ENCODE data around the gene TBC1D16. TPM values are rescaled to one million over a fixed set of nuclear protein-coding genes. Genes with fewer than 3 reads are reported as not detected.
A peak's percentile ranks its signal among the peaks of the same experiment; 100 is the strongest.

TBC1D16 gene
- total and polyA plus RNA-seq, 8 donors = 4.9 to 31.4 (median 19.7) TPM

DNA sequence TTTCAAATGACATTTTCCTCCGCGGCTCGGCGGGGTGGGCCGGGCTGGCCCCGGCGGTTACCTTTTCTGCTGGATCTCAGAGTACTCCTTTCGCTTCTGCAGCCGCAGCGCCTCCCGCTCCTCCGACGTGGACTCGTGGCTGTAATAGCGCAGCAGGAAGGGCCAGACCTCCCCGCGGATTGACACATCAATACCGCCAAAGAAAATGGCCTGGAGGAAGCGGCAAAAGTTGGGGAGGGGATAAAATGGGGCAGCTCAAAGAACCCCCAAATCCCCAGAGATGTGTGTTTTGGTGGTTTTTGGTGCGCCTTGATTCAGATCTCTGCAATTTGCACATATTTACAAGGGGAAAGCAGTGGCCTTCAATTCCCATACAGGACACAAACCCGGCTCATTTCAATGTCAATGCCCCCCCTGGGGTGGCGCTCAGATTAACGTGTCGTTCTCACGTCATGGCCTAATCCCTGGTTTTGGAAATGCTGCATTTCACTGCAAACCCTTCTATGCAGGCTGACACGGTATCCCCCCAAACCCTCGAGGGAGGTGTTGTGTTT lies 85.9 kb downstream of the TBC1D16 start:
- Histone ChIP-seq H3K36me3 (peaks cover 0 to 13% (median 0%) of the 10 kb centered on the region in 3 donors), H3K9me3 (no peaks in the 10 kb centered on the region), H3K27me3 (no peaks in the 10 kb centered on the region), H3K4me1 (peaks cover 33 to 37% (median 33%) of the 10 kb centered on the region in 3 donors), H3K27ac (no peak overlapping the region), H3K4me3 (no peak overlapping the region)
- intact Hi-C loops (cut with DNase I) = no loop called here
- WGBS, 2 donors = 82 to 84% methylated on average over 27 of the region's 27 CpGs
- TF ChIP-seq CTCF (IDR thresholded peaks at IDR 0.05) = no peak
- peak in 3 of 6 donors; percentile 9 to 50 (median 48) for DNase-seq
- no peak for FAIRE-seq
- no peak for ATAC-seq

DNA sequence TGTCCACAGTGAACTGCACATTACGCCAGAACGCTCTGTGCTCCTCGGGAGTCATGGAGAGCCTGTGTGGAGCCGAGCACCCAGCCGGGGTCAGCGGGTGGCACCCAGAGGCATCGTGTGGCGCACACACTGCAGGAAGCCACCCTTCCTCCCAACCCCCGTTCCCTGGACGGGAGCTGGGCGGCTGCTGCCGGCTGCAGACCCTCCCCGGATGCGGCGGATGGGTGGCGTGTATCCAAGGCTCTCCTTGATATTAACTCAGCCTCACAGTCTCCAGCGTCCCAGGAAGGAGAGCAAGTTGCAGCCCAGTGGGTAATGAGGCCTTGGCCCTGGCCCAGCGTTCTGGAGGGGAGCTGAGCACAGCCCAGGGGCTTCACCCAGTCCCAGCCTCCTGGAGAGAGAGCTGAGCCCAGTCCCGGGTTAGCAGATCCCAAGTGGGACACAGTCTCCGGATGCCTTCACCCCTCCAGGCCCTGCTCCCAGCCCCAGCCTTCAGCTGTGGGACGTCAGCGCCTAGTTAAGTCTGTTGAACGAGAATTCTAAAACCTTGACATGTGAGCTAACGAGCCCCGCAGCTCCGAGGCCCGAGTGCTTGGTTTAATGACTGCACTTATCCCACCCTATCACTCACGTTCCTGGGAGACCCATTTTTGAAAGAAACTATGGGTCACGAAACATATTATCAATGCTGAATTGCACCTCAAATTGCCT lies 86.6 kb downstream of the TBC1D16 start:
- Histone ChIP-seq H3K9me3 (no peaks in the 10 kb centered on the region), H3K4me3 (no peak overlapping the region), H3K36me3 (peaks cover 0 to 17% (median 0%) of the 10 kb centered on the region in 3 donors), H3K4me1 (peaks cover 33 to 37% (median 33%) of the 10 kb centered on the region in 3 donors), H3K27ac (no peak overlapping the region), H3K27me3 (no peaks in the 10 kb centered on the region)
- WGBS, 2 donors = 93 to 95% methylated on average over 29 of the region's 29 CpGs
- intact Hi-C loops (cut with DNase I) = no loop called here
- no peak for FAIRE-seq
- DNase-seq = peak in 4 of 6 donors; percentile 10 to 69 (median 38)
- ATAC-seq = no peak
- TF ChIP-seq CTCF (IDR thresholded peaks at IDR 0.05) = no peak

GRCh38 chr17:79948406-79948944 lies 87.2 kb downstream of the TBC1D16 start:
- 95 to 96% methylated on average over 10 of the region's 10 CpGs for WGBS, 2 donors
- TF ChIP-seq CTCF (IDR thresholded peaks at IDR 0.05) = no peak
- Histone ChIP-seq H3K9me3 (no peaks in the 10 kb centered on the region), H3K4me1 (peaks cover 28 to 35% (median 31%) of the 10 kb centered on the region in 3 donors), H3K27ac (no peak overlapping the region), H3K36me3 (peaks cover 0 to 23% (median 0%) of the 10 kb centered on the region in 3 donors), H3K4me3 (no peak overlapping the region), H3K27me3 (no peaks in the 10 kb centered on the region)
- DNase-seq (peak in 3 of 6 donors; percentile 6 to 36 (median 19)), FAIRE-seq (no peak), ATAC-seq (no peak)
- intact Hi-C loops (cut with DNase I) = no loop called here

GRCh38 chr17:79947351-79948031 lies 88.2 kb downstream of the TBC1D16 start:
- intact Hi-C loops (cut with DNase I) = no loop called here
- H3K27ac ChIP-seq = no peak overlapping the region
- no peaks in the 10 kb centered on the region for H3K27me3 ChIP-seq
- H3K36me3 ChIP-seq = peaks cover 0 to 24% (median 0%) of the 10 kb centered on the region in 3 donors
- H3K9me3 ChIP-seq = no peaks in the 10 kb centered on the region
- FAIRE-seq = no peak
- DNase-seq = peak in 4 of 6 donors; percentile 7 to 49 (median 29)
- peaks cover 19 to 26% (median 21%) of the 10 kb centered on the region in 3 donors for H3K4me1 ChIP-seq
- no peak for TF ChIP-seq CTCF (IDR thresholded peaks at IDR 0.05)
- no peak for ATAC-seq
- no peak overlapping the region for H3K4me3 ChIP-seq
- WGBS, 2 donors = 93 to 94% methylated on average over 31 of the region's 31 CpGs

All from pancreas (tissue), 10 donors.